ENCODE measurements around the gene CAPN8.

CAPN8 gene

GRCh38 chr1:223621312-223621734 lies 44.2 kb downstream of the CAPN8 start:
- Histone ChIP-seq H3K9me3 (ENCODE audit: control insufficient read depth in 2 of 2, low read length in 2 of 2) (no peaks in the 10 kb centered on the region), H3K4me1 (ENCODE audit: control insufficient read depth in 2 of 2, insufficient read depth in 2 of 2, low read length in 2 of 2) (no peaks in the 10 kb centered on the region), H3K27ac (ENCODE audit: low read depth in 2 of 2, low read length in 2 of 2) (no peak overlapping the region), H3K4me3 (ENCODE audit: low read length in 2 of 2) (no peak overlapping the region), H3K9ac (ENCODE audit: low read depth in 1 of 2, low read length in 2 of 2) (no peak overlapping the region), H3K27me3 (ENCODE audit: control insufficient read depth in 2 of 2, insufficient read depth in 2 of 2, low read length in 2 of 2) (no peaks in the 10 kb centered on the region), H3K36me3 (ENCODE audit: control insufficient read depth in 2 of 2, insufficient read depth in 2 of 2, low read length in 2 of 2) (no peaks in the 10 kb centered on the region)

DNA sequence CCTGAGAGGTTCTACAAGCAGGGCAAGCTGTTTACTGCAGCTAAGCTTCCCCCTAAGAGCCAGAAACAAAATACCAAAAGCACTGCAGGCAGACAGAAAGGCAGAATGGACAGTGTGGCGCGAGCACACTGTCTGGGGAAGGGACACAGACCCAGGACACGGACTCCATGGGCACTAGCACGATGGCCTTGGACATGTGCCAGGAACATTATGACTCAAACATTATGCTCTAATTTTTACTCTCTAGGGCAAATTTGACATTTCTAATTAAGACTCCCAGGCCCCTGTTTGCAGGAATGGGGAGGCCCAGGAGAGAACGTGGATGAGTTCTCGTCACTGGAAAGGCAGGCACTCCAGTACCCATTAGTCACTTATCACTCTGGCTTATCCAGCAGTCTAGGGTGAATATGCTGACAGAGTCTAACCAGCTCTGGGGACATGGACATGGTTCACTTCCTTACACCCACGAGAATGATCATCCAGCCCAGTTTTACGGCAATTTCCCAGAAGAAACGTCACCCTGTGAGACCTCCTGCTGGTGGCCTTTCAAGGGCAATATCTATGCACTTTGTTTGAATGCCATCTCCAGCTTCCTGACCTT lies 45.1 kb downstream of the CAPN8 start:
- H3K27me3 ChIP-seq (ENCODE audit: control insufficient read depth in 2 of 2, insufficient read depth in 2 of 2, low read length in 2 of 2): no peaks in the 10 kb centered on the region
- H3K4me3 ChIP-seq (ENCODE audit: low read length in 2 of 2): no peak overlapping the region
- no peak overlapping the region for H3K27ac ChIP-seq (ENCODE audit: low read depth in 2 of 2, low read length in 2 of 2)
- no peaks in the 10 kb centered on the region for H3K9me3 ChIP-seq (ENCODE audit: control insufficient read depth in 2 of 2, low read length in 2 of 2)
- no peak overlapping the region for H3K9ac ChIP-seq (ENCODE audit: low read depth in 1 of 2, low read length in 2 of 2)
- H3K36me3 ChIP-seq (ENCODE audit: control insufficient read depth in 2 of 2, insufficient read depth in 2 of 2, low read length in 2 of 2): no peaks in the 10 kb centered on the region
- no peaks in the 10 kb centered on the region for H3K4me1 ChIP-seq (ENCODE audit: control insufficient read depth in 2 of 2, insufficient read depth in 2 of 2, low read length in 2 of 2)

DNA sequence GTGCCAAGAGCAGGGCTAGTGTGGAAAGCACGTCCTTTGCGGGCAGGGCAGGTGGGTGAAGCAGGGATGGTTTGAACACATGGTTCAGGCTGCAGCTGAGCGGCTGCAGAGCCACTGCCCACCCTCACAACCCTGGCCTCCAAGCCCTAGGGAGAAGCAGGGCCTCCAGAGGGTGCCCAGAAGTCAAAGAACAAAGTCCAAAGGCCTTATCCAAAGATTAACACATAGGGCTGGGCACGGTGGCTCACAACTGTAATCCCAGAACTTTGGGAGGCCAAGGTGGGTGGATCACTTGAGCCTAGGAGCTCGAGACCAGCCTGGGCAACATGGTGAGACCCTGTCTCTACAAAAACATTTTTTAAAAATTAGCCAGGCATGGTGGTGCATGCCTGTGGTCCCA lies 46.8 kb downstream of the CAPN8 start:
- H3K9ac ChIP-seq (ENCODE audit: low read depth in 1 of 2, low read length in 2 of 2): no peak overlapping the region
- no peak overlapping the region for H3K4me3 ChIP-seq (ENCODE audit: low read length in 2 of 2)
- no peaks in the 10 kb centered on the region for H3K36me3 ChIP-seq (ENCODE audit: control insufficient read depth in 2 of 2, insufficient read depth in 2 of 2, low read length in 2 of 2)
- H3K9me3 ChIP-seq (ENCODE audit: control insufficient read depth in 2 of 2, low read length in 2 of 2): no peaks in the 10 kb centered on the region
- H3K27me3 ChIP-seq (ENCODE audit: control insufficient read depth in 2 of 2, insufficient read depth in 2 of 2, low read length in 2 of 2): no peaks in the 10 kb centered on the region
- H3K4me1 ChIP-seq (ENCODE audit: control insufficient read depth in 2 of 2, insufficient read depth in 2 of 2, low read length in 2 of 2): no peaks in the 10 kb centered on the region
- H3K27ac ChIP-seq (ENCODE audit: low read depth in 2 of 2, low read length in 2 of 2): no peak overlapping the region

DNA sequence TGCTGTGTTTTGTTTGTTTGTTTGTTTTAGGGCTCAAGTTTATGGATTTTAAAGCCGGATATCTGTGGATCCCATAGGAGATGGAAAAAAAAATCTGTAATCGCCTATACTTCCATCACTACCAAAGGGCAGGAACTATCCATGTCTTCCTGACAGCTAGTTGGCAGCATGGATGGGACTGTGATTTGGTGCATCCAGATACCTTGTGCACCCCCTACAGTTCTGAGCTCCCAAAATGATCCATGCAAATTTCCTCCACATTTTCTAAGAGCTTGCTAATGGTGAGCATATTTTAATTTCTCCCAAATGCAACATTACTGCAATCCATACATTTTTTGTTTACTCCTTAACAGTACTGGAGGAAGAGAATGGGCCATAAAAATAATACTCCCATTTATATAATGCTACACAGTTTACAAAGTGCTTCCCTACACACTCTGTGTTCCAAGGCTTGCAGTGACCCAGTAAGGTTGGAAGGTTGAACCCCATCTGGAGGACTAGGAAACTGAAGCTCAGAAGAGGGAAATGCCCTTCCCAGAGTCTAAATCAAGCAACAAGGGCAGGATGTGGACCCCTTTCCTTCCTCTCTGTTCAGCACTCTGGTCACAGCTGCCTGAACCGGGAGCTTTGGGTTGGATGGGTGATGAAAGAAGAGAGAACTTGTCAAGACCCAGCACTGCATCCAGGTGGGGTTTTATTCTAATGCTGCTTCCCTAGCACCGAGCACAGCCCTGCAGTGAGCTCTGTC lies 48.0 kb downstream of the CAPN8 start:
- H3K27ac ChIP-seq (ENCODE audit: low read depth in 2 of 2, low read length in 2 of 2): no peak overlapping the region
- H3K9me3 ChIP-seq (ENCODE audit: control insufficient read depth in 2 of 2, low read length in 2 of 2): no peaks in the 10 kb centered on the region
- no peak overlapping the region for H3K9ac ChIP-seq (ENCODE audit: low read depth in 1 of 2, low read length in 2 of 2)
- no peaks in the 10 kb centered on the region for H3K4me1 ChIP-seq (ENCODE audit: control insufficient read depth in 2 of 2, insufficient read depth in 2 of 2, low read length in 2 of 2)
- no peaks in the 10 kb centered on the region for H3K27me3 ChIP-seq (ENCODE audit: control insufficient read depth in 2 of 2, insufficient read depth in 2 of 2, low read length in 2 of 2)
- no peak overlapping the region for H3K4me3 ChIP-seq (ENCODE audit: low read length in 2 of 2)
- H3K36me3 ChIP-seq (ENCODE audit: control insufficient read depth in 2 of 2, insufficient read depth in 2 of 2, low read length in 2 of 2): no peaks in the 10 kb centered on the region

DNA sequence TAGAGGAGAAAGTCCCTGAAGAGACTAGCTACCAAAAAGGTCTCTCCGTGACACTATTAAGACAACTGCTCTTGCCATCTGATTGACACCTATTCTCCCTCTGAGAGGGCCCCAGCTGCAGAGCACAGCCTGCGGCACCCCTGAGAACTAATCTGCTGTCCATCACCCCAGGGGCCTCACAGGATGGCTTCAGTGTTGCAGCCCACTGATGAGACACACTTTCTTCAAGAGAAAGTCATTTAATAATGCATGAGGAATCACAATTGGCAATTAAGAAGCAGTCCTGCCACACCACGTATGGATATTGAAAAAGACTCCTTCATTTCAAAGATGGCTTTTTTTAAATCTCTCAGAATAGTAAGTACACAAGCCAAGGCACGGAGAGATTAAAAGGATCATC lies 48.9 kb downstream of the CAPN8 start:
- H3K27me3 ChIP-seq (ENCODE audit: control insufficient read depth in 2 of 2, insufficient read depth in 2 of 2, low read length in 2 of 2): no peaks in the 10 kb centered on the region
- no peaks in the 10 kb centered on the region for H3K9me3 ChIP-seq (ENCODE audit: control insufficient read depth in 2 of 2, low read length in 2 of 2)
- H3K4me3 ChIP-seq (ENCODE audit: low read length in 2 of 2): no peak overlapping the region
- H3K27ac ChIP-seq (ENCODE audit: low read depth in 2 of 2, low read length in 2 of 2): no peak overlapping the region
- no peaks in the 10 kb centered on the region for H3K36me3 ChIP-seq (ENCODE audit: control insufficient read depth in 2 of 2, insufficient read depth in 2 of 2, low read length in 2 of 2)
- H3K4me1 ChIP-seq (ENCODE audit: control insufficient read depth in 2 of 2, insufficient read depth in 2 of 2, low read length in 2 of 2): no peaks in the 10 kb centered on the region
- no peak overlapping the region for H3K9ac ChIP-seq (ENCODE audit: low read depth in 1 of 2, low read length in 2 of 2)

GRCh38 chr1:223611936-223612335 lies 53.6 kb downstream of the CAPN8 start:
- H3K36me3 ChIP-seq (ENCODE audit: control insufficient read depth in 2 of 2, insufficient read depth in 2 of 2, low read length in 2 of 2): peaks cover 2 to 3% of the 10 kb centered on the region in 2 donors
- no peak overlapping the region for H3K4me3 ChIP-seq (ENCODE audit: low read length in 2 of 2)
- H3K9ac ChIP-seq (ENCODE audit: low read depth in 1 of 2, low read length in 2 of 2): no peak overlapping the region
- H3K9me3 ChIP-seq (ENCODE audit: control insufficient read depth in 2 of 2, low read length in 2 of 2): no peaks in the 10 kb centered on the region
- H3K27ac ChIP-seq (ENCODE audit: low read depth in 2 of 2, low read length in 2 of 2): no peak overlapping the region
- H3K27me3 ChIP-seq (ENCODE audit: control insufficient read depth in 2 of 2, insufficient read depth in 2 of 2, low read length in 2 of 2): no peaks in the 10 kb centered on the region
- no peaks in the 10 kb centered on the region for H3K4me1 ChIP-seq (ENCODE audit: control insufficient read depth in 2 of 2, insufficient read depth in 2 of 2, low read length in 2 of 2)

DNA sequence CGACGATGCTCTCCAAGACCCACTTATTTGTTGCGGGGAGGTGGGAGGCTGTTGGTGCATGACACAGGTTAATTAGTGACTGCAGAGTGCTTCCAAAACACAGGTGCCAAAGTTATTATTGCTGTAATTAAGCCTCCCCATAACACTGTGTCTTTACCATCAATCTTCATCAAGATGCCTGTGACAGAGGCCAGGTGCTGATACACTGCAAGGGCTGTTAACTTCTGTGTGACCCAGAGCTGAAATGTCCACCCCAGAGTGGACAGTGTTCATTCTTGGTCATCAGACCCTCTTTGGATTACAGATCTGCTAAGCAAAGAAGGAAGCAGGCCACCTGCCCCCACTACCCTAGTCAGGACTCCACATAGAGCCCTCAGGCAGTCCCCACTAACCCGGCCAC lies 55.5 kb downstream of the CAPN8 start:
- H3K36me3 ChIP-seq (ENCODE audit: control insufficient read depth in 2 of 2, insufficient read depth in 2 of 2, low read length in 2 of 2): peaks cover 2 to 3% of the 10 kb centered on the region in 2 donors
- H3K27me3 ChIP-seq (ENCODE audit: control insufficient read depth in 2 of 2, insufficient read depth in 2 of 2, low read length in 2 of 2): no peaks in the 10 kb centered on the region
- no peak overlapping the region for H3K9ac ChIP-seq (ENCODE audit: low read depth in 1 of 2, low read length in 2 of 2)

GRCh38 chr1:223609066-223609465 lies 56.4 kb downstream of the CAPN8 start:
- Histone ChIP-seq H3K27me3 (ENCODE audit: control insufficient read depth in 2 of 2, insufficient read depth in 2 of 2, low read length in 2 of 2) (no peaks in the 10 kb centered on the region), H3K27ac (ENCODE audit: low read depth in 2 of 2, low read length in 2 of 2) (no peak overlapping the region), H3K36me3 (ENCODE audit: control insufficient read depth in 2 of 2, insufficient read depth in 2 of 2, low read length in 2 of 2) (peaks cover 2 to 3% of the 10 kb centered on the region in 2 donors), H3K4me3 (ENCODE audit: low read length in 2 of 2) (no peak overlapping the region), H3K9ac (ENCODE audit: low read depth in 1 of 2, low read length in 2 of 2) (no peak overlapping the region), H3K4me1 (ENCODE audit: control insufficient read depth in 2 of 2, insufficient read depth in 2 of 2, low read length in 2 of 2) (no peaks in the 10 kb centered on the region), H3K9me3 (ENCODE audit: control insufficient read depth in 2 of 2, low read length in 2 of 2) (no peaks in the 10 kb centered on the region)

More for the DNA sequence above, 55.5 kb downstream of the CAPN8 start:
- Histone ChIP-seq H3K4me1 (ENCODE audit: control insufficient read depth in 2 of 2, insufficient read depth in 2 of 2, low read length in 2 of 2) (no peaks in the 10 kb centered on the region), H3K27ac (ENCODE audit: low read depth in 2 of 2, low read length in 2 of 2) (no peak overlapping the region), H3K4me3 (ENCODE audit: low read length in 2 of 2) (no peak overlapping the region), H3K9me3 (ENCODE audit: control insufficient read depth in 2 of 2, low read length in 2 of 2) (no peaks in the 10 kb centered on the region)

GRCh38 chr1:223558512-223558911 lies 107.0 kb downstream of the CAPN8 start:
- no peaks in the 10 kb centered on the region for H3K27me3 ChIP-seq (ENCODE audit: control insufficient read depth in 2 of 2, insufficient read depth in 2 of 2, low read length in 2 of 2)
- no peak overlapping the region for H3K4me3 ChIP-seq (ENCODE audit: low read length in 2 of 2)
- H3K9ac ChIP-seq (ENCODE audit: low read depth in 1 of 2, low read length in 2 of 2): no peak overlapping the region
- H3K36me3 ChIP-seq (ENCODE audit: control insufficient read depth in 2 of 2, insufficient read depth in 2 of 2, low read length in 2 of 2): peaks cover 0 to 5% of the 10 kb centered on the region in 2 donors
- H3K9me3 ChIP-seq (ENCODE audit: control insufficient read depth in 2 of 2, low read length in 2 of 2): no peaks in the 10 kb centered on the region
- H3K4me1 ChIP-seq (ENCODE audit: control insufficient read depth in 2 of 2, insufficient read depth in 2 of 2, low read length in 2 of 2): no peaks in the 10 kb centered on the region
- no peak overlapping the region for H3K27ac ChIP-seq (ENCODE audit: low read depth in 2 of 2, low read length in 2 of 2)

DNA sequence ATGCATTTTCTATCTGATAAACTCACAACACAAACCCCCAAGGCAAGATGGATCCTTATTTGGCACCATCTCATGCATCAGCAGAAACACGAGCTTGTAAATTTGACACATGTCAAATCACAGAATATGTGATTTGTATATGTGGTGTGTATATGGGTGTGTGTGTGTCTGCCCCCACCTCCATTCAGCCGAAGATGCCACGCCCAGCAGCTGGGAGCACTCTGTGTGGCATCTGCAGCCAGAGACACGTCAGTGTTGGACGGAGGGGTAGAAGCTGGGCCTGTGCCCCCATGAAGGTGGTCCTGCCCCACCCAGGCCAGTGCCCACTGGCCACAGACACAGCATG lies 108.4 kb downstream of the CAPN8 start:
- Histone ChIP-seq H3K27ac (ENCODE audit: low read depth in 2 of 2, low read length in 2 of 2) (no peak overlapping the region), H3K4me1 (ENCODE audit: control insufficient read depth in 2 of 2, insufficient read depth in 2 of 2, low read length in 2 of 2) (no peaks in the 10 kb centered on the region), H3K36me3 (ENCODE audit: control insufficient read depth in 2 of 2, insufficient read depth in 2 of 2, low read length in 2 of 2) (peaks cover 0 to 5% of the 10 kb centered on the region in 2 donors), H3K9ac (ENCODE audit: low read depth in 1 of 2, low read length in 2 of 2) (no peak overlapping the region), H3K4me3 (ENCODE audit: low read length in 2 of 2) (no peak overlapping the region), H3K9me3 (ENCODE audit: control insufficient read depth in 2 of 2, low read length in 2 of 2) (no peaks in the 10 kb centered on the region), H3K27me3 (ENCODE audit: control insufficient read depth in 2 of 2, insufficient read depth in 2 of 2, low read length in 2 of 2) (no peaks in the 10 kb centered on the region)
